ENCODE data around the gene XRCC2. TPM values are rescaled to one million over a fixed set of nuclear protein-coding genes. Genes with fewer than 3 reads are reported as not detected.

XRCC2 gene
- total RNA-seq = 2.3 and 2.8 TPM in 2 replicates

DNA sequence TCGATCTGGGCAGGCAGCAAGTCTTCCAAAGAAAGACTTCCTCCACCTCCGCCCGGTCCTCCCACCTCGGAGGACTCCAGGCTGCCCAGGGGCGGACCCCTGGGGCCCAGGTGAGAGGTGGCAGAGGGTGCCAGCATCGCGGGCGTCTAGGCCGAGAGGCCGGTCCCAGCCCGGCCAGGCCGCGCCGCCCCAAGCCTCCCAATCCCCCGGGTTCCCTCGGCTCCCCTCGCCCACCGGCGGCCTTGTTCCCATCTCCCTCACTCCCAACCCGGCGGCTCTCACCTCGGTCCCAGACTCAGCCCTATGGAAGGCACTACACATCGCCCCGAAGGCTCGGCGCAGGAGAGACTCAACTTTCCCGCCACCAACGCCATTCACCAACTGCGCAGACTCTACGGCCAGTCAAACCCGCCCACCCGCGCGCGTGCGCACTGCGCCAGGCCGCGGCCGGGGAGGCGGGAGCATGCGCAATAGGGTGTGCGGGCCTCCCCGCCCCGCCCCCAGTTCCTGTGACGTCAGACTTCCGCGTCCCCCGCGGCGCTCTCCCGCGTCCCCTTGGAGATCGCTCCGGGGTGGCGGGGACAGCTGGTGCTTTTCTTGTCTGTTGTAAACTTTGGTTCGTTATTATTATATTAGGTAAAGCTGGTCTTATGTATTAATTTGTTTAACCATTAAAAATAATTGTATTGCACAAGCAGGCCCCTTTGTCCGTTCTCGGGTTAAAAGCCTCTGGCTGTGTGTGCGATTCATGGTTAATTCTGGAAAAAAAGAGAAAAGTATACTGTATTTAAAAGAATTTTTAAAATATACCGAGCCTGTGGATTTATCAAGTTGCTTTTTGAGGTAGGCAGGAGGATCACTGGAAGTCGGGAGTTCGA is at the start of gene XRCC2:
Gene XRCC2, minus strand, starts transcription at position 383 of the 878 bp plus-strand sequence. Its CDS starts 62 bp downstream, at position 321.

Other genes with a start within 250 kb of the XRCC2 start
- 6.1 and 8.3 TPM in 2 replicates for gene KMT2C, start 240.1 kb downstream of the XRCC2 start, total RNA-seq
- gene ACTR3B, start 83.6 kb upstream of the XRCC2 start, total RNA-seq = 1.2 and 1.4 TPM in 2 replicates